ENCODE data around the gene DTYMK. TPM values are rescaled to one million over a fixed set of nuclear protein-coding genes. Genes with fewer than 3 reads are reported as not detected.

The DTYMK gene
- total RNA-seq, 1 experiment from 2014 or later = 88.1 TPM

DNA sequence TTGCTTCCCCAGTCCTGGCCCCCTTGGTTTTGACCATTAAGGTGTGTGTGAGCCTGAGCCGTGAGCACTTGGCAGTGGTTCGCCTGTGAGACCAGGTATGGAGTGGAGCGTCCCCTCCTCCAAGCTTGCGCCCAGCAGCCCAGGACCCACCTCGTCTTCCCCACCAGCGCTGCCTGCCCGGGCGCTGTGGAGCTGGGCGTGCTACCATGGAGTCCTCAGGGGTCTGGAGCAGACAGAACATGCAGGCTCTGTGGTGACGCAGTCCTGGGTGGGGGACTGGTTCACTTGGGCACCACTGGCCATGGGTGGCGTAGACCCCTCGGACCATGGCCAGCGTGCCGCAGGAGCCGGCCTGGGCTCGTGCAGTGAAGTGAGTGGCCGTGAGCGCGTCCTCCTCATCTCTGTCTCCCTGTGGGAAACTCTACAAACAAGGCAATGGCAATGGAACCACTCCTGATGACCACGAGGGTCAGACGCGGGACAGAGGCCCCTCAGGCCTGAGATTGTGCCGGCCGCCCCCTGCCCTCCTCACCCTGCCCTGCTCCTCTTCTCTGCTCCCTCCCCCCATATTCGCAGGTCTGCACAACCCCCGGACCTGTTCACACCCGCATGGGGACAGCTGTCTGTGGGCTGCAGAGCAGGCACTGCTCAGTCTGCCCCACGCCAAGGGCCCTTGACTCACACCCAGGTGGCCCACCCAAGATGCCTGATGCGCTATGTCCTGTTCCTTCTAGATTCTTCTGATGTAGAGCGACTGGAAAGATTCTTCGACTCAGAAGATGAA, 15.0 kb downstream of the DTYMK start:
- DNase-seq (ENCODE audit: low spot score) = no peak
- Mint-ChIP-seq H3K4me3 (no peak overlapping the region), H3K36me3 (peaks cover 33% of the 10 kb centered on the region), H3K27ac (0 out of 2 replicates have a peak overlapping the region, but pooled peaks have one; percentile 53), H3K4me1 (peaks cover 2% of the 10 kb centered on the region; the same call in 1 of the 2 replicates), H3K9me3 (no peaks in the 10 kb centered on the region), H3K27me3 (ENCODE audit: low read depth) (no peaks in the 10 kb centered on the region)
- ATAC-seq = no peak
- ChIA-PET POLR2A (no interaction called here), CTCF (no interaction called here)
- TF ChIP-seq ZNF396 (CRISPR knock-in tag; IDR thresholded peaks at IDR 0.05; ENCODE audit: borderline replicate concordance) (no peak), SP1 (CRISPR knock-in tag; conservative IDR thresholded peaks at IDR 0.05) (no peak), EMX1 (CRISPR knock-in tag; IDR thresholded peaks at IDR 0.05) (no peak), ELF4 (CRISPR knock-in tag; IDR thresholded peaks at IDR 0.05; ENCODE audit: low read depth) (no peak), ZSCAN18 (CRISPR knock-in tag; IDR thresholded peaks at IDR 0.05) (no peak), ZNF281 (CRISPR knock-in tag; IDR thresholded peaks at IDR 0.05) (no peak)

GRCh38 chr2:241670333-241671110, 16.1 kb downstream of the DTYMK start:
- peaks cover 2% of the 10 kb centered on the region; the same call in 1 of the 2 replicates for H3K4me1 Mint-ChIP-seq
- ATAC-seq = no peak
- H3K36me3 Mint-ChIP-seq = peaks cover 35% of the 10 kb centered on the region
- H3K9me3 Mint-ChIP-seq = no peaks in the 10 kb centered on the region
- no peak overlapping the region for H3K27ac Mint-ChIP-seq
- CTCF ChIA-PET = no interaction called here
- no peaks in the 10 kb centered on the region for H3K27me3 Mint-ChIP-seq (ENCODE audit: low read depth)
- DNase-seq (ENCODE audit: low spot score) = no peak
- no peak for TF ChIP-seq RELA (CRISPR knock-in tag; IDR thresholded peaks at IDR 0.05; ENCODE audit: borderline replicate concordance)
- TF ChIP-seq, protein P1, sequence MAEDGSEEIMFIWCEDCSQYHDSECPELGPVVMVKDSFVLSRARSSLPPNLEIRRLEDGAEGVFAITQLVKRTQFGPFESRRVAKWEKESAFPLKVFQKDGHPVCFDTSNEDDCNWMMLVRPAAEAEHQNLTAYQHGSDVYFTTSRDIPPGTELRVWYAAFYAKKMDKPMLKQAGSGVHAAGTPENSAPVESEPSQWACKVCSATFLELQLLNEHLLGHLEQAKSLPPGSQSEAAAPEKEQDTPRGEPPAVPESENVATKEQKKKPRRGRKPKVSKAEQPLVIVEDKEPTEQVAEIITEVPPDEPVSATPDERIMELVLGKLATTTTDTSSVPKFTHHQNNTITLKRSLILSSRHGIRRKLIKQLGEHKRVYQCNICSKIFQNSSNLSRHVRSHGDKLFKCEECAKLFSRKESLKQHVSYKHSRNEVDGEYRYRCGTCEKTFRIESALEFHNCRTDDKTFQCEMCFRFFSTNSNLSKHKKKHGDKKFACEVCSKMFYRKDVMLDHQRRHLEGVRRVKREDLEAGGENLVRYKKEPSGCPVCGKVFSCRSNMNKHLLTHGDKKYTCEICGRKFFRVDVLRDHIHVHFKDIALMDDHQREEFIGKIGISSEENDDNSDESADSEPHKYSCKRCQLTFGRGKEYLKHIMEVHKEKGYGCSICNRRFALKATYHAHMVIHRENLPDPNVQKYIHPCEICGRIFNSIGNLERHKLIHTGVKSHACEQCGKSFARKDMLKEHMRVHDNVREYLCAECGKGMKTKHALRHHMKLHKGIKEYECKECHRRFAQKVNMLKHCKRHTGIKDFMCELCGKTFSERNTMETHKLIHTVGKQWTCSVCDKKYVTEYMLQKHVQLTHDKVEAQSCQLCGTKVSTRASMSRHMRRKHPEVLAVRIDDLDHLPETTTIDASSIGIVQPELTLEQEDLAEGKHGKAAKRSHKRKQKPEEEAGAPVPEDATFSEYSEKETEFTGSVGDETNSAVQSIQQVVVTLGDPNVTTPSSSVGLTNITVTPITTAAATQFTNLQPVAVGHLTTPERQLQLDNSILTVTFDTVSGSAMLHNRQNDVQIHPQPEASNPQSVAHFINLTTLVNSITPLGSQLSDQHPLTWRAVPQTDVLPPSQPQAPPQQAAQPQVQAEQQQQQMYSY (CRISPR knock-in tag; IDR thresholded peaks at IDR 0.05) = no peak
- TF ChIP-seq JAZF1 (CRISPR knock-in tag; IDR thresholded peaks at IDR 0.05) = no peak
- no peak for TF ChIP-seq ZBTB21 (CRISPR knock-in tag; IDR thresholded peaks at IDR 0.05; ENCODE audit: borderline replicate concordance)
- no peak for TF ChIP-seq ZNF532 (CRISPR knock-in tag; IDR thresholded peaks at IDR 0.05; ENCODE audit: borderline replicate concordance)
- POLR2A ChIA-PET = interaction anchor here (0.6 kb wide), 1 partner anchor 39 kb away, joined by 3 read pairs; no protein-coding TSS in a partner anchor
- H3K4me3 Mint-ChIP-seq = no peak overlapping the region
